GM18505 (cell line): ENCODE data around the gene AGAP1.

Experiments
- ATAC-seq: cut with Tn5 transposase; IDR thresholded peaks from one replicate; pipeline ENCODE4 v1.9.1; 2021; ENCODE audit not compliant: unreplicated experiment
- POLR2A ChIP-seq: IDR thresholded peaks from 4 replicates; pipeline ENCODE4 v1.6.1; 2011; ENCODE audit warnings: borderline replicate concordance; ENCODE audit not compliant: insufficient read depth, insufficient read length; ENCODE audit errors: extremely low read depth

Gene AGAP1

DNA sequence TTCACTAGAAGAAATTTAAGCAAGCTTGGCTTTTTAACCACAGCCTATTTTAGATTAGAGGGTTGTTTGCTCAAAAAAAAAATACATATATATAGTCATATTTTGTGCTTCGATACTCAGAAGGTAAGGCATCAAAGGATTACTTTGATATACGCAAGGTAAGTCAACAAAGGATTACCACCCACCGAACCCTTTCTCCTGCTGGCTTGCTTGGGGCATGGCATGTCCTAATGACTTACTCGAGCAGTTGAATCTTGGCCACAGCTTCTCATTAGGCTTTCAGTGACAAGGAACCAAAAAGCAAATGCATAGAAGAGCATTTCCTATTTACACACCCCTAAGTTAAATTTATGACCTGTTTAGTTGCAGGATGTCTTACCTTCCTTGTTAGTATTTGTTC, 295.7 kb downstream of the AGAP1 start:
- no peak for ATAC-seq
- TF ChIP-seq POLR2A = no peak

- no peak for ATAC-seq
- TF ChIP-seq POLR2A = no peak
Observed at GRCh38 chr2:235793163-235793752, 299.4 kb downstream of the AGAP1 start.

DNA sequence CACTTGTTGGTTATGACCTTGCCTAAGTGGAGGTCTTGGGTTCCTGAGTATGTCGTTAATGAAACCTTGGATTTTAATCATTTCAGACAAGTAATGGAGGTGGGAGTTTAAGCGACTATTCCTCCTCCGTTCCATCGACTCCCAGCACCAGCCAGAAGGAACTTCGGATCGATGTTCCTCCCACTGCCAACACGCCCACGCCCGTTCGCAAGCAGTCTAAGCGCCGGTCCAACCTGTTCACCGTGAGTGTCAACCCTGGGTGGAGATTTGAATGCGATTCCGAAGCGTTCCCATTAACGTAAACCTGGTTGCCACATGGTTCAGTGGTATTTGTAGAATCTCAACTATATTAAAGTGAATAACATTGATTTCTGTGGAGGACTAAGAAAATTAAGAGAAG, 305.4 kb downstream of the AGAP1 start:
- no peak for ATAC-seq
- no peak for TF ChIP-seq POLR2A

- ATAC-seq = no peak
- TF ChIP-seq POLR2A = no peak
Observed at GRCh38 chr2:235802542-235802941, 308.7 kb downstream of the AGAP1 start.

GRCh38 chr2:235803028-235803427, 309.2 kb downstream of the AGAP1 start:
- no peak for TF ChIP-seq POLR2A
- no peak for ATAC-seq

GRCh38 chr2:235804676-235805075, 310.8 kb downstream of the AGAP1 start:
- ATAC-seq = no peak
- TF ChIP-seq POLR2A = no peak

GRCh38 chr2:235806986-235807750, 313.3 kb downstream of the AGAP1 start:
- no peak for TF ChIP-seq POLR2A
- no peak for ATAC-seq

DNA sequence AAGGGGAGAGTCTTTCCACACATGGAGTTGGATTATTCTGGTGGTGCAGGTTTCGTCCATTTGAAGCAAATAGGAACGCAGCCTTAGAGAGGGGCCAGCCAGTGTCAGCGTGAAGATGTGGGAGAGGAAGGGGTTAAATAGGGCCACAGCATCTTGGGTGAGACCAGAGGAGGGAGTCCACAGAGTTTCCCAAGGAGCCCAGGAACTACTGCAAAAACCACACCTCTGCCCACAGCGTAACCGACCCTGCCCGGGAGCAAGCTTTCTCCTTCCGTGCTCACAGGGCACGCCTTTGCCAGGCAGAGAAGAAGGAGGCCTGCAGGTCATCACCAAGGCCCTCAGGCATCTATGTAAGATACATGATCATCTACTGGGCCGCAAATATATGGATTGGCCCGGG, 314.5 kb downstream of the AGAP1 start:
- TF ChIP-seq POLR2A = no peak
- ATAC-seq = no peak

DNA sequence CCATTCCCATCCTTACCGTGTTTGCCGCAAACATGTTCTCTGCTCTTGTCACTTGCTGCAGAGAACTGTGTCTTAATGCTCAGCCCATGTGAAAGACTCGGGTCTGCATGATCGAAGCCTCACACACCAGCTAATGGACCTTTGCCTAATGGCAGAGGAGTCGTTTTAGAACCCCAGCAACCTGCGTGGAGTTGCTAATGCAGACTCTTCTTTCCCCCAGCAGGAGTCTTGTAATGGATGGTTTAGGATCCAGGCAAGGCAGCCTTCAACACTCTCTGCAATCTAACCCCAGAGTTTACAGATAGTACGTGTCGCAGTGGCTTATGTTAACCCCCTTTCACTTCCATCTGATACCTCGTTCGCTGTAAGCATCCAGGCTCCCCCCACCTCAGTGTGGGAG, 316.4 kb downstream of the AGAP1 start:
- TF ChIP-seq POLR2A = no peak
- no peak for ATAC-seq

- ATAC-seq = no peak
- no peak for TF ChIP-seq POLR2A
Observed at GRCh38 chr2:235810846-235811245, 317.0 kb downstream of the AGAP1 start.

DNA sequence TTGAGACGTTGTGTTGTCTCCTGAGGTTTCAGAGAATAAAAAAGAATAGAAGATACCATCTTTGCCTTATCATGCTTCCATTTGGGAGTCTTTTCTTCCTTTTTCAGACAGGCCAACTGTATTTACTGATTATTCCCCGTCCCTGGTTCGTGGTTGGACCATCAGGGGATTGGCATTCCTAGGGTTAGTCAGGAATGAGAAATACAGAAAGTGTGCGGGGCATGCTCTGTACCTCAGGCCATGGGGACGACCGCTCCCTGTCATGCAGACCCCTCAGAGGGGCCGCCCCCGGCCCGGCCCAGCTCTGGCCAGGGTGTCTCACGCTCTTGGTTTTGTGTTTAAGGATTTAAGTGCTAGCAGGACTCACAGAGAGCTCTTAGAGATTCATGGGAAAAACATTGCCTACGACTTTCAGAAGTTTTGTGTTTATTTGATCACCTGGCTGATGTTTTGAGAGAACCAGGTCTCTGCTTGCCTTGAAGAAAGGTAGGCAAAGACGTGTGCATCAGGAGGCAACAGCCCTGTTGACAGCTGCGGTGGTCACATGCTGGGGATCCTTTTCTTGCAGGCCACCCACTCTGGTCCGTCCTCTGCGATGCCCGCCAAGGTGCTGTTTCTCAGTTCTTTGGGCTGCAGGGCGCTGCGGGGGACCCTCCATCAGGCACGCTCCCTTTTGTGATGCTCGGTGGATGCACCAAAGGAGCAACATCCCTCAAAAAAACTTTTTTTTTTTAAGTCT, 317.8 kb downstream of the AGAP1 start:
- no peak for ATAC-seq
- no peak for TF ChIP-seq POLR2A

- no peak for ATAC-seq
- no peak for TF ChIP-seq POLR2A
Observed at GRCh38 chr2:235812185-235812665, 318.4 kb downstream of the AGAP1 start.

DNA sequence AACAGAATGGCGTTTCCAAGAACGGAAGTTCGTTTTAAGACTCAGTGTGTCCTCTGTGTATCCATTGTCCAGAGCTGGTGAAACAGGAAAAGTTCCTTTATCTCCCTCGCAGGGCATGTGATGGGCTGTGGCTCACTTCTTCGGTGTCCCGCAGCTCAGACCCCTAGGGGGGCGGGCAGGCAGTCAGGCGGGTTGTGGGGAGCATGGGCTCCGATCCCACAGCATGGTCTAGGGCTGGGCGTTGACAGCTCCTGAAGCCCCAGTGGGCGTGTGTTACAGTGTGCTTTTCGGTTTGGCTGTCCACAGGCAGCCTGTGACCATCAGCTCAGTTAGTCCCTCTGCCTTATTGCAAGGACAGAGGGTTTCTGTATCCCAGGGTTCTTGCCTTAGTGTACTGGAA, 319.6 kb downstream of the AGAP1 start:
- TF ChIP-seq POLR2A = no peak

GRCh38 chr2:235820571-235820970, 326.7 kb downstream of the AGAP1 start:
- no peak for ATAC-seq
- no peak for TF ChIP-seq POLR2A

More for the DNA sequence above, 319.6 kb downstream of the AGAP1 start:
- no peak for ATAC-seq
